Peyer's patch (tissue), 4 donors: ENCODE data around the gene TMEM87B.

Experiments
- CTCF ChIP-seq, 6 experiments: fragments of 450-650 bp in 4 of 6; fragments of 200-600 bp in 2 of 6; sonication (generic) in 1 of 6; IDR thresholded peaks; one replicate each; pipeline ENCODE4 v1.5.1; 2017 to 2019; ENCODE audit warnings: antibody characterized with exemption in 6 of 6, mild to moderate bottlenecking in 3 of 6, moderate library complexity in 1 of 6
- POLR2A ChIP-seq, 2 donors: fragments of 450-650 bp; IDR thresholded peaks; one replicate each; pipeline ENCODE4 v1.5.1; 2017; ENCODE audit warnings: antibody characterized with exemption in 2 of 2, mild to moderate bottlenecking in 2 of 2, moderate library complexity in 2 of 2

- TF ChIP-seq CTCF (IDR thresholded peaks at IDR 0.05) (no peak), POLR2A (IDR thresholded peaks at IDR 0.05) (no peak)
These were observed 96.2 kb downstream of the TMEM87B start for GRCh38 chr2:112151271-112151670.
